ENCODE results near the gene PPEF2.
"Not testable (repeated sequence)": the region's sequence is repeated elsewhere in the genome, so short reads cannot be mapped to it uniquely, and the experiment has no call there.

Gene PPEF2

DNA sequence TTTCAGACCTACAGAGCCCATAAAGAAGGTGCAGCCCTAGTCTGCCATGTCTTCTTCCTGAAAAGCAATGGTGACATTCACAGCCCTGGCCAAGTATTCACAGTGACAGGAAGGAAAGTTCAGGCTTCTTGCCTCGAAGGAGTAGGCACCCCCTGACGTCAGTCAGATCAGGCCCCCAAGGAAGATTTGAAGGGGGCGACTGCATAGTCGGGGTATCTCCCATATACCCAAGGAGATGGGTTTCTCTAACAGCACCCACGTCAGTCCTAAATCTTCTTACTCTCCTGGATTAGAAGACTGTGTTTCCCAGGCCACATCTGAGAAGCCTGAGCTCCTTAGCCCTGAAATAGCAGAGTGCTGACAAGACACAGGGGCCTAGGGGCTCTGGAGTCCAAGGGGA is at the start of gene PPEF2:
TSS of gene PPEF2 (minus strand) at position 101 of the 400 bp plus-strand sequence. CDS start 6,127 bp downstream, outside the sequence.
- no peak for DNase-seq

- no peak for DNase-seq
These were observed 48.1 kb upstream of the PPEF2 start for GRCh38 chr4:75950213-75950815.

- DNase-seq: no peak
These were observed 46.7 kb upstream of the PPEF2 start for GRCh38 chr4:75948822-75949444.

DNA sequence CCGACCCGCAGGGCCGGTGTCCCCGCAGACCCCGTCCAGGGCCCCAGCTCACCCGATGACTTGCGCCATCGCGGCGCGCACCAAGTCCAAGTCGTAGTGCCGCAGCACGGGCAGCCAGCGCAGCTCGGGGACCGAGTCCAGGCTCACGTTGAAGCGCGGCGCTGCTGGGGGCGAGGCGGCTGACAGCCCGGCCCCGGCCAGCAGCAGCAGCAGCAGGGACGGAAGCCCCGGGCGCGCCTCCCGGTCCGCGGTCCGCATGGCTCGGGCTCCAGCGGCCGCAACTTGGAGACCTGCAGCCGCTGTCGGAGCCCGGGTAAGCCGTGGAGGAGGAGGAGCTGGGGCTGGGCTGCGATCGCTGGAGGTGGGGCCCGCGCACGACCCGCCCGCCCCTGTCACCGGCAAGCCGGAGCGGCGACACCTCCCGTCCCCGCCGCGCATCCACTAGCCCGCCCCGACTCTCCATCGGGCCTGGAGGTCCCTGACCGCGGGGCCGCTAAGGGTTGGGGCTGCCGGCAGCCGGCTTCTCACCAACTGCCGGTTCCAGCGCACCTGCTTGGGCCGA is 38.5 kb upstream of the PPEF2 start, which contains the start of gene NAAA:
TSS of gene NAAA (minus strand) at position 322 of the 562 bp plus-strand sequence. CDS start at position 258, 64 bp downstream.
- peak; percentile 84 for DNase-seq

DNA sequence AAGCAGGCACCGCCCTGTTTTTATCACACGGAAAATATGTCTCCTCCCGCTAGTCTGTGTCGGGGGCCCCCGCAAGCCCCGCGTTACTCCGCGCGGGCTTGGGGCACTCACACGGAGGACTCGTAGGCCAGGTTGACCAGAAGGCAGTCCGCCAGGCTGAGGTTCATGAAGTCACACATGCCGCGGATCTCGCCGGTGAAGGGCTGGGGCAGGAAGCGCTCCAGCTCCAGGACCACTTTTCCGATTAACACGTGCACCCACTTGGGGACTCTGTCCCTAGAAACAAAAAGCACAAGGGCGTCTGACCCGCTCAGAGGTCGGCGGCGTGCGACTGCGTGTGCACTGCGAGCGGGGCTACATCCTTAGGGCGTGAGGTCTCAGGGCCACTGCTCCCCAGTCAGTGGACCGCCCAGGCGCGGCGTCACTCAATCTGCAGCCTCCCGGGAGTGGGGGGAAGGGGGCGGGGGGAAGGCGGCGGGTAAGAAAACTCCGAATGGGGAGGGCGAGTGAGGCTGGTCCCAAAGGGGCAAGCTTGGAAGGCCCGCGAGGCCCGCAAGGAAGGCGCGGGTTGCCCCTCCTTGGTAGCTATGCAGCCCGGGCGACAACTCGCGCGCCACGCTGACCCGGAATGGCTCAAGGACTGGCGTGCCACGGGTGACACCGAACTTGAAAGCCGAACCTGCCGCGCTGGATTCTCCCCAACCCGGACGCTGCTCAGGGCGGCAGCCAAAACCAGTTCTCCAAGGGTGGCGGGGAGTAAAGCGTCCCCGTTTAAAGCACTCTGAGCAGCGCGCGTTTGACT is 37.8 kb upstream of the PPEF2 start:
- peak; percentile 80 for DNase-seq

DNA sequence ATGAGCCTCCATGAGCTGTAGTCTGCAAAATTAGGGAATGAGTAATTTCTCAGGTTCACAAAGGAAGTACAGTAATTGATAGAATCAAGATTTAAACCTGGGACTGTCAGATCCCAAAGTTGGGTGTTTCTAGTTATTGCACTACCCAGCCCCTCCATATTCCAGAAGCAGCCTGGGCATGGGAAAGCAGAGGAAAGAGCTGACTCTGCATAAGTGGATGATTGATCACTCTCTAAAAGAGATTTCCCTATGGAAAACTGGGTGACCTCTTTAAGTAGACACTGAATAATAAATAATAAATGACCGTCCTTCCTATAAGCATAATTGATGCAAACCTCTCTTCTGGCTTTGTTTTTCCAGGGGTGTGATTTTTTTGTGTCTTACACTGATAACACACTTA is 33.4 kb upstream of the PPEF2 start:
- DNase-seq: no peak

DNA sequence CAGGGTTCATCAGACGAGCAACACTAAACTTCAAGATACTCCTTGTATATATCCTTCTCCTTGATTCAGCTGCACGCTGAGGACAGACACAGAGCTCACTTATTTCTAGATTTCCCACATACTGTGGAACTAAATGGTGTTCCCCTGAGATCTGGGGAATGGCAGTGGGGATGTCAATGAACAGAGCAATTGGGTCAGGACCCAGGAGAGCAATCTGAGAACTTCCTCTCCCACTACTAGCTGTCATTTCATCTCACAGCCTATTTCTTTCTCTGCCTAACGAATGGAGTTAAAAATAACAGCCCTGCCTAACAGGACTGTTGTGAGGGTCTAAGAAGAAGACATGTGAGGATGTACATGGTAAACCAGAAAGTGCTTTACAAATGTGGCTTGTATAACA is 27.9 kb upstream of the PPEF2 start:
- no peak for DNase-seq

DNA sequence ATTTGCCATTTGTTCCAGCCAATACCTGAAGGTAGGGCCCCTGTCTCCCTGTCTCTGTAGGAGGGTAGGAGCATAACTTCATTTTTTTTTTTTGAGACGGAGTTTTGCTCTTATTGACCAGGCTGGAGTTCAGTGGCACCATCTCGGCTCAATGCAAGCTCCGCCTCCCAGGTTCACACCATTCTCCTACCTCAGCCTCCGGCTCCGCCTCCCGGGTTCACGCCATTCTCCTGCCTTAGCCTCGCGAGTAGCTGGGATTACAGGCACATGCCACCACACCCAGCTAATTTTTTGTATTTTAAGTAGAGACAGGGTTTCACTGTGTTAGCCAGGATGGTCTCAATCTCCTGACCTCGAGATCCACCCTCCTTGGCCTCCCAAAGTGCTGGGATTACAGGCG is 22.7 kb upstream of the PPEF2 start:
- not testable (repeated sequence) for DNase-seq

- no peak for DNase-seq
These were observed 22.1 kb upstream of the PPEF2 start for GRCh38 chr4:75924309-75924827.

DNA sequence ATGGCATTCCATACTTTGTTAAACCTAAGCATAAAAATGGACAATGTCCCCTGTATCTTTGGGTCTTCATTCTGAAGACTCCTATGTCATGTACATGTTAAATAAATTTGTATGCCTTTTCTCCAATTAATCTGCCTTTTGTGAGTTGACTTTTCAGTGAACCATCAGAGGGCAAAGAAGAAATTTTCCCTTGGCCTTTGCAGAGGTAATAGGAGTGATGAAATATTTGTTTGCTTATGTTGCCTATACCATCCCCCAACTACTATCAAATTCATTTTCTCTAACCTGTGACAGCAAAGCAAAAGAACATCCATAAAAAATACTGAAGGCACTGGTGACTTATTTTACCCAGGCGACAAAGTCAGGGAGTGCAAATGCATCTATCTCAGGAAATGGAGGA is 20.3 kb upstream of the PPEF2 start:
- DNase-seq: no peak

- no peak for DNase-seq
These were observed 19.7 kb upstream of the PPEF2 start for GRCh38 chr4:75921910-75922309.

DNA sequence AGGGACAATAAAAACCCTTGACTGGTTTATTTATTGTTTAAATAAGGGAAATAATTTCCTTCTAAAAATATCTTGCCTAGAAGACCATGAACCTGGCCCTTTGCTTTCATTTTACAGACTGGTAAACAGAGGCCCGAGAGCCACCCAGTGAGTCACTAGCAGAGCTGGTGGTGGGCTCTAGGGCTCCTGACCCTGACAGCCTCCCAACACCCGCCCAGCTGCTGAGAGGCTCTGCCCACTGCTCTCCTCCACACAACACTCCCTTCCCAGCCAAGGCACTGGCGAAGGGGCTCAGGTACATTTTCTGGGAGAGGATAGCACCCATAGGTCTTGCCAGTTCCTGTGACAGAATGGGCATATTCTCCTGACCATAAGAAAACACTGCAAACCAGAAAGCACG is 18.1 kb upstream of the PPEF2 start:
- no peak for DNase-seq

DNA sequence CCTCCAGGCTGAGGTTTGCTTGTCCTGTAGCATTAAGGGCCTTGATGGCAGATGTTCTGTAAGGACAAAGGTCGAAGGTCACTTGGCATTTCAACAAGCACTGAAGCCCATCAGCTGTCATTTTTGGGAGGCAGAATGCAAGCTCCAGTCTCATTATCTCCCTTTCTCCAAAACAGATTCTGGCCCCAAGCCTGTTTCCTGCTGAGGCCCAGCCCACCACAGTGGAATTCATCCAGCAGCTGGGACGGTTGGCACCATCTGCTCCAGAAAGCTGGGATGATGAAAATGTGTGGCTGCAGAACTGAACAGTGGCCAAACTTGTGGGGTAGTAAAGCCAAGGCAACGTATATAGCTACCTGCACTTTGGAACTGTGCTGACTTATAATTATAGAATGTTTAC is 17.7 kb upstream of the PPEF2 start:
- no peak for DNase-seq

DNA sequence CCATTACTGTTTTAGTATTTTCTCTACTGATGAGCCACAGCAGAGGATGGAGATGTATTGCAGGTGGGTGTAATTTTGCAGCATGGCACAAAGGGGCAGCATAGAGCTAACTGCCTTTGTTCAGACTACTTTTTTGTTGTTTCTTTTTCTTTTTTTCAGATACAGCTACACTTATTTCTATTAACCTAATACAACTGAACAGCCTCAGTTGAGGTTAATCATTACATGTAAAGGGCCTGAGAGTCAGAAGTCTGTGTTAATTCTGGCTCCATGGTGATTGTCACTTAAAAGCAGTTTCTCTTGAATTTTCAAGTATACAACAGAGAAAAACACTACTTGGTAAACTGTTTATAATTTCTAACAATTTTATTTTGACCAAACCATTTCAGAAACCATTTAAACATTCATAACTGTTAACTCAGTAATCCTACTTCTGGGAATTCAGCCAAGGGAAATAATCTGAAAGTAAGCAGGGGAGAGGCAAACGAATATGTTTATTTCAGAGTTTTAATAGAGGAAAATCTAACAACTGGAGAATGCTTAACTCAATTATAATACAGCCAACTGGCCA is 13.9 kb upstream of the PPEF2 start:
- DNase-seq: peak; percentile 48

- no peak for DNase-seq
These were observed 10.7 kb upstream of the PPEF2 start for GRCh38 chr4:75912968-75913367.

GRCh38 chr4:75910831-75911230 is 8.6 kb upstream of the PPEF2 start:
- not testable (repeated sequence) for DNase-seq

DNA sequence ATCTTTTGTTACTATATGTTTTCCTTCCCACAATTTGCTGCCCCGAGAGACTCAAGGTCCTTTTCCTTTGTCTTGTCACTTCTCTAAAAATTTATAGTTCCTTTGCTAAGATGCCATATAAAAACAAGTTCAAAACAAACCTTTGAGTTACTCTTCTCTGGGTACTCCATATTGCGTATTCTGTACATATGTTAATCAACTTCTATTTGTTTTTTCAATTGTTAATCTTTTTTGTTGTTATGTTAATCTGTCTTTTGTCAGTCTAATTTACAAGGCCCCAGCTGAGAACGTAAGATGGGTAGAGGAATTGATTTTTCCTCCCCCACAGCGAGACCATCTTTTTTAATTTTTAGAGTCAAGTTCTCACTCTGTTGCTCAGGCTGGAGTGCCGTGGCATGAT is 7.2 kb upstream of the PPEF2 start:
- DNase-seq: no peak

- no peak for DNase-seq
These were observed 6.3 kb upstream of the PPEF2 start for GRCh38 chr4:75908555-75908954.

GRCh38 chr4:75907966-75908365 is 5.7 kb upstream of the PPEF2 start:
- no peak for DNase-seq

GRCh38 chr4:75904076-75904475 is 1.8 kb upstream of the PPEF2 start:
- DNase-seq: no peak

- DNase-seq: no peak
These were observed 3.7 kb downstream of the PPEF2 start for GRCh38 chr4:75898536-75898935.

DNA sequence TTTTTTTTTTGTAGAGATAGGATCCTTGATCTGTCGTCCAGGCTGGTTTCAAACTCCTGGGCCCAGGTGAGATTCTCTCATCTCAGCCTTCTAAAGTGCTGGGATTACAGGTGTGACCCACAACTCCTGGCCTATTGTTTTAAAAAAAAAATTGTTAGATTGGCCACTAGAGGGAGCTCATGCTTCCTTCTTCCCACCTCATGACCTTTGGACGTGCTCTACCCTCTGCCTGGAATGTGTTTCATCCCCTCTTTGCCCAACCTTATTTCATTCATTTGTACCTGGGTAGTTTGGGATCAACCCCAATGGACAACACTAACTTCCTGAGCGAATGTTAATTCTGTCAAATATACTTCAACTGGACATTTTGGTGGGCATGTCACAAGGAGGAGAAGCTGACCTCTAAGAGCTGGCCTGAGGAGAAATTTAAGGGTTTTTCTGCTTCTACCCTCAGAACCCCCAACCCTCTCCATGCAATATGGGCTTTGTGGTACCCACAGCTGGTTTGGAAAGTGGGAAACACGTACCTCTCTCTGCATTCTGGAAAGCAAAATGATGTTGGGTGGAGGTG is 6.4 kb downstream of the PPEF2 start:
- peak; percentile 45 for DNase-seq

DNA sequence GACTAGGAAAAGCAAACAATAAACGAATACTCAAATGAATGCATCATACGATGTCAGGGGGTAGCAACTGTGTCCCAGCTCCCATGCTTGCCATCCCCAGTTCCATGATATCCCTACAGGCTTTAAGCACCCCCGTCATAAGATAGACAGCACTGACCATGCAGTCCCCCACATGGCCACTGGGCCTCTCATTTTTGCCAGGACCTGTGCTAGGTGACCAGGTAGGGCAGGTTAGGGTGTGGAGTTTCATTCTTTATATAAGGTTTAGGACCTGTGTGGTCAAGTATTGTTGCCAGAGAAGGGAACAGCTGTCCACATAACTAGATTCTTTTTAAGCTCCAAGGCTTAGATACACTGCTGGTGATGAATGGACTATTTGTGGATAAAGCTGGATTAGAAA is 9.7 kb downstream of the PPEF2 start:
- DNase-seq: no peak

All from CD4-positive, alpha-beta T cell treated with Interleukin-17A for 1 hour (primary cell).